ENCODE results near the gene ABL1.

The ABL1 gene

DNA sequence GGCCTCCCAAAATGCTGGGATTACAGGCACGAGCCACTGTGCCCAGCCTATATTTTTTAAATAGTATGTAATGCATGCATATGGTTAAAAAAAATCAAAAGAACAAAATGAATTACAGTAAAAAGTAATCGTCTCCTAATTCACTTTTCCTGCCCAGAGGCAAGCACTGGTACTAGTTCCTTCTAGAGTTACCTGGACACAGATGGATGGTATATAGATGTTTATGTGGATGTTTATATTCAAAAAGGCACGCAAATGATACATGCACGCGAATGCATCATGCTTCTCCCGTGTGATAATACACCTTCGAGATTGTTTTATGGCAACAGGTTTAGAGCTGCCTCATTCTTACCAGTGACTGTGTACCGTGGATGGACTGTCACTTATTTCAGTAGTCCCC, 21.4 kb downstream of the ABL1 start:
- TF ChIP-seq CTCF (IDR thresholded peaks at IDR 0.05; ENCODE audit: low read depth, low read length) = no peak
- H3K4me3 ChIP-seq (ENCODE audit: low read depth, low read length) = no peak overlapping the region

- no peak for TF ChIP-seq CTCF (IDR thresholded peaks at IDR 0.05; ENCODE audit: low read depth, low read length)
- H3K4me3 ChIP-seq (ENCODE audit: low read depth, low read length) = no peak overlapping the region
Observed at GRCh38 chr9:130857864-130858738, 23.0 kb downstream of the ABL1 start.

DNA sequence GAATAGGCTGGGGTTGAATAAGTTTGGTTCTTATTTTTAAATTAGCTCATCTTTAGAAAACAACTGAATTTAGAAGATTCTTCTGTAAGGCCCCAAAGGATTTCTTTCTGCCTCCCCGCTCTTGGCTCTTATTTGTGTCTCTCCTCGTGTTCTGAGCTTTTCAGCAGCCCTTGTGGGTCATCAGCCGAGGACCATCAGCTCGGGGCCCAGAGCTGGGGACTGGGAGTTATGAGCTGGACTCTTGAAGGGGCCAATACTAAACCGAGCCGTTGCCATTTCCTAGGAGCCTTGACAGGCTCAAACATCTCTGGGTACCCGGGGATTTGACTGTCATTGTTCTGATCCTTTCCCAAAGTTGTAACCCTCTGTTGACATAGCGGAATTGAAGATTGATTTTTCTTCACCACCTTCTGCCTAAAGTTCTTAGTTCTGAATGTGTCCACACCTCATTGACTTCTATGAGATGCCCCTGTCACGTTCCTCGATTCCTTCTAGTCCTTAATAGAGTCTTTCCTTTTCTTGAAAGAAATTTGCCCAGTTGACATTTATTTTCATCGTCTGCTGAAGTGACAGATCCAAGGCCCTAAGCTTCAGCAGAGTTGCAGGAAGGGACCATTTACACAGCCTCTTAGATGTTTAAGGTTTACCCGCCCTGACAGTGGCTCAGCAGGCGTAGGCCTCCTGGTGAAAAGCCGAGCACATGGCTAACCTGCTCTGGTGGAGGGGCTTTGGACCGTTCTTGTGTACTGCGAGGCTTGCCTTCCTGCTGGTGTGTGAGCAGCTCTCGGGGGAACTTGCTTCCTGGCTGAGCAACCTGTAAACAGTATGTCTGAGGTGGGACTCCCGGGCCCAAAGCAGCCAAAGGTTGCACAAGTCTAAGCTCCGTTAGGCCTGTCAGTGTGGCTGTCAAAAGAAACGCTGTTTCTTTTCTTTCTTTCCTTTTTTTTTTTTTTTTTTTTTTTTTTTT, 24.0 kb downstream of the ABL1 start:
- TF ChIP-seq CTCF (IDR thresholded peaks at IDR 0.05; ENCODE audit: low read depth, low read length) = no peak
- no peak overlapping the region for H3K4me3 ChIP-seq (ENCODE audit: low read depth, low read length)

- peak; percentile 35 for TF ChIP-seq CTCF (IDR thresholded peaks at IDR 0.05; ENCODE audit: low read depth, low read length)
- peak overlapping the region; percentile 2; the same call in 1 of the 2 replicates for H3K4me3 ChIP-seq (ENCODE audit: low read depth, low read length)
Observed at GRCh38 chr9:130860458-130861316, 25.6 kb downstream of the ABL1 start.

- no peak for TF ChIP-seq CTCF (IDR thresholded peaks at IDR 0.05; ENCODE audit: low read depth, low read length)
Observed at GRCh38 chr9:130861372-130862180, 26.5 kb downstream of the ABL1 start.

GRCh38 chr9:130862217-130862616, 27.2 kb downstream of the ABL1 start:
- TF ChIP-seq CTCF (IDR thresholded peaks at IDR 0.05; ENCODE audit: low read depth, low read length) = no peak
- no peak overlapping the region for H3K4me3 ChIP-seq (ENCODE audit: low read depth, low read length)

More at GRCh38 chr9:130861372-130862180, 26.5 kb downstream of the ABL1 start:
- H3K4me3 ChIP-seq (ENCODE audit: low read depth, low read length) = no peak overlapping the region
